GM12872 (cell line): ENCODE measurements around the gene CDK2.
A peak's percentile ranks its signal among the peaks of the same experiment; 100 is the strongest.

ENCODE experiments used
- CTCF ChIP-seq: IDR thresholded peaks from 3 replicates; pipeline ENCODE4 v1.5.1; 2011; ENCODE audit warnings: low read depth, mild to moderate bottlenecking, low read length, moderate library complexity; ENCODE audit not compliant: insufficient read depth

CDK2 gene

DNA sequence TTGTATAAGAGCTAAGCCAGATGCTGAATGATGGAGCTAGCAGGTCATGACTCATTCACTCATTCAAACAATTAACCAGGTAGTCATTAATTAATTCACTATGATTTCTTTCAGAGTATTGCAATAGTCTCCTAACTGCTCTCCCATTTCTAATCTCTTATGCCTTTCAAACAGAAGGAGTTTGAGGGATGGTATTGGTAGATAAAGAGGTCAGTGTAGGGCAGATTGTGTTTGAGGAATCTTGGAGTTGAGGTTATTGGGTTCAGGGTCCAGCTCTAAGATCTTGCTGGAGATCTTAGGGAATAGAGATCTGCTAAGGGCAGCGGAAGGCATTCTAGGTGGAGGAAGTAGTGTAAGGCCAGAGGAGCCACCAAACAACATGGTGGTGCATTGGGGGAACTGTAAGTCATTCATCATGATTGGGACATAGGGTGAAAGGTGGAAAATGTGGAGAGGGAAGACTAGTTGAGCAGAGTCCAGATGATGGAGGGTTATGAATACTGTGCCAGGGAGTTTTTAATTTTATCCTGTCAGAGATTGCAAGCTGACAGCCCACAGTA is 24.0 kb upstream of the CDK2 start:
- TF ChIP-seq CTCF, result no peak

DNA sequence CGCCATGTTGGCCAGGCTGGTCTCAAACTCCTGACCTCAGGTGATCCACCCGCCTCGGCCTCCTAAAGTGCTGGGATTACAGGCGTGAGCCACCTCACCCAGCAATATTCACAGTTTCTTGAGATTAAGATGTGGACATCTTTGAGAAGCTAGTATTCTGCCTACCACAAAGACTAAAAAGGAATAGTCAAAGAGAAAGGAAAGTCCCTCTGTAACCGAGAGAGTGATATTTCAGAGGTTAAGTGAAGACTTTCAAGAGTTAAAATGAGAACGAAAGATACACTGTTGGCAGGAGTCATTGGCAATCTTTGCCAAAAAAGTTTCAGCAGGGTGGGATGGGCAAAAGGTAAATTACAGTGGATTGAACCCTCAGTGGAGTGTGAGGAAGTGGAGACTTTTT is 20.1 kb upstream of the CDK2 start:
- no peak for TF ChIP-seq CTCF

DNA sequence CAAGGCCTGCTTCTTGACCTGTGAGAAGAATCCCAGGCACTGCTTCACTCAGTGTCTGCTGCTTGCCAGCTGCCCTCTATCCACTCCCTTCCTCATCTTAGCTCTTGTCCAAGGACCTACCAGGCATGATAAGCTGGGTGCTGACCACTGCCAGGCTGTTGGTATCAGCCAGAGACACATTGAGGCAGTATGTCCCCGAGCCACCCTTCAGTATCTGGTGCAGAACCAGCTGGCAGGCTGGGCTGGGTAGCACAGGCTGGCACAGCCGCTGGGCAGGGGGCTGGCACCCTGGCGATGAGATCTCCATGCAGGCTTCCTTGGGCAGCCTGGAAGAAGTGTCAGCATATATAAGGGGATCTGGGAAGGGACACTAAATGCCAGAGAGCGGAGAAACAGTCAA is 11.3 kb upstream of the CDK2 start:
- no peak for TF ChIP-seq CTCF

DNA sequence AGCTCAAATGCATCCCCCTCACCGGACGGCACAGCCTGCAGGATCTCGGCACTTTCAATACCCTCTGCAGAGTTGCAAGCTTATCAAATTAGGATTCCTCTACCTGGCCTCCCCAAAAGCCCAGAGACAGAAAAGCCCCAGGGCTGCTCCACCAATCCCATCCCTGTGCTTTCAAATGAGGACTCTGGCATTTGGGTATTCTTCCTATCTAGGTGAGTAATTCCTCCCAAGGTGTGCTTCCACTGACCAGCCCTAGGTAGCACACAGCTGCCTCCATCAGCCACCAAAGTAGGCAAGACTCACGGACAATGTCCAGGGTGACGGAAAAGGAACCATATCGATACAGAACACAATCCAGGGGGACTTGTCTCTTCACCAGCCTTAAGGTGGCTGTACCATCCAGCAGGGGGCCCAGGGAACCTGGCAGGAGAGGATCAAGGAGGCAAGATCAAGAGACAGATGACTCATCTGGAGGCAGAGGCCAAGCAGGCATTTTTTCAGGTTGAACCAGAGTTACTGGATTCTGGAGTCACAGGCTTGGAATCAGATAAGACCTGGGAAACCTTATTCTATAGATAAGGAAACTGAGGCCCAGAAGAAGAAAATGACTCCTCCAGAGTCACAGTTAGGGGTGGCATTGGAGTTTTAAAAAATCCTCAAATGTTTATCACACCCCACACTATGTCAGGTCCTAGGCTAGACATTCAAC is 10.7 kb upstream of the CDK2 start:
- TF ChIP-seq CTCF, result peak; percentile 51

GRCh38 chr12:55957106-55957859 is 9.3 kb upstream of the CDK2 start:
- no peak for TF ChIP-seq CTCF

DNA sequence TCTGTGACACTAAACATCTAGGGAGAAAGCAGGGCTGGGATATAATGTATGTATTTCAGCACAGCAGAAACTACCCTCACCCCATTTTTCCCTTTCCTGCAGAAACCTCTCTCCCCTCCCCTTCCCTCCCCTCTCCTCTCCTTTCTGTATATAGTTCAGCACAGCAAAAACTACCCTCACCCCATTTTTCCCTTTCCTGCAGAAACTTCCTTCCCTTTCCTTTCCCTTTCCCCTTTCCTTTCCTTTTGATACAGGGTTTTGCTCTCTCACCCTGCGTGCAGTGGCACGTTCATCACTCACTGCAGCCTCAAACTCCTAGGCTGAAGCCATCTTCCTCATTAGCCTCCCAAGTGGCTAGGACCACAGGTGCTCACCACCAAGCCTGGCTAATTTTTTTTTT is 2.9 kb upstream of the CDK2 start:
- no peak for TF ChIP-seq CTCF

DNA sequence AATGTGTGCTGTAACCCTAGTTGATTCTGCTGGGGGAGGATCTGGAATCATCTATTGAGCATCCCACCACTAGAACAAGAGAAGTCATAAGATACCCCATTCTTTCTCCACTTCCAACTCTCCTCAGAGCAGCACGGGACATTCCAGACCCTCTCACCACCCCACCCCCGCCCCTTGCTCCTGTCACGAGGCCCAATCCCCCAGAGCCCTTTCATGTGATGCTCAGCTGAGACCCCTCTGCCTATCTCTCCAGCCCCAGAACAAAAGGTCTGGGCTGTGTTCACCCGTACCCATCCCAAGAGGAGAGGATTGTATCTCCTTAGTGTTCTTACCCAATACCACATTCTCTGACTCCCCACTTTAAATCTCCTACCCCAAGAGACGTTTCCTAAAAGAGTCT is 1.4 kb upstream of the CDK2 start:
- TF ChIP-seq CTCF, result no peak
